Neuron (in vitro differentiated cells): ENCODE results near the gene EDIL3.
"Not testable (repeated sequence)": the region's sequence is repeated elsewhere in the genome, so short reads cannot be mapped to it uniquely, and the experiment has no call there.

Experiments
- H2AFZ ChIP-seq: one replicate; pipeline ENCODE4 v1.6.1; 2013; ENCODE audit warnings: low read depth, mild to moderate bottlenecking, inconsistent platforms, low read length, moderate library complexity
- H3K27me3 ChIP-seq: one replicate; pipeline ENCODE4 v1.6.1; 2013; ENCODE audit warnings: low read length; ENCODE audit not compliant: insufficient read depth
- H3K36me3 ChIP-seq: one replicate; pipeline ENCODE4 v1.6.1; 2013; ENCODE audit warnings: low read length; ENCODE audit not compliant: insufficient read depth
- H3K4me1 ChIP-seq: one replicate; pipeline ENCODE4 v1.6.1; 2013; ENCODE audit warnings: low read length; ENCODE audit not compliant: insufficient read depth
- H3K4me3 ChIP-seq: 2 replicates; pipeline ENCODE4 v1.5.1; 2013; ENCODE audit warnings: mild to moderate bottlenecking, low read length, moderate library complexity
- H3K9me3 ChIP-seq: one replicate; pipeline ENCODE4 v1.6.1; 2013; ENCODE audit warnings: low read length

EDIL3 gene

GRCh38 chr5:84306601-84307000 lies 78.1 kb downstream of the EDIL3 start:
- no peaks in the 10 kb centered on the region for H3K9me3 ChIP-seq
- no peaks in the 10 kb centered on the region for H3K36me3 ChIP-seq

GRCh38 chr5:84304599-84304998 lies 80.1 kb downstream of the EDIL3 start:
- Histone ChIP-seq H3K9me3 (no peaks in the 10 kb centered on the region), H3K27me3 (no peaks in the 10 kb centered on the region), H3K4me1 (no peaks in the 10 kb centered on the region), H3K4me3 (no peak overlapping the region), H2AFZ (no peak overlapping the region), H3K36me3 (no peaks in the 10 kb centered on the region)

More at GRCh38 chr5:84306601-84307000, 78.1 kb downstream of the EDIL3 start:
- Histone ChIP-seq H3K4me1 (no peaks in the 10 kb centered on the region), H3K27me3 (no peaks in the 10 kb centered on the region), H3K4me3 (no peak overlapping the region), H2AFZ (no peak overlapping the region)

- H3K27me3 ChIP-seq = no peaks in the 10 kb centered on the region
- H3K4me3 ChIP-seq = no peak overlapping the region
- H3K36me3 ChIP-seq = no peaks in the 10 kb centered on the region
- H2AFZ ChIP-seq = no peak overlapping the region
- no peaks in the 10 kb centered on the region for H3K4me1 ChIP-seq
- H3K9me3 ChIP-seq = no peaks in the 10 kb centered on the region
Measured at GRCh38 chr5:84303315-84303714, 81.4 kb downstream of the EDIL3 start.

GRCh38 chr5:84301535-84301934 lies 83.1 kb downstream of the EDIL3 start:
- Histone ChIP-seq H3K9me3 (no peaks in the 10 kb centered on the region), H3K4me1 (no peaks in the 10 kb centered on the region), H2AFZ (no peak overlapping the region), H3K4me3 (no peak overlapping the region), H3K36me3 (no peaks in the 10 kb centered on the region), H3K27me3 (no peaks in the 10 kb centered on the region)

- Histone ChIP-seq H3K27me3 (no peaks in the 10 kb centered on the region), H3K4me3 (no peak overlapping the region), H2AFZ (no peak overlapping the region), H3K36me3 (no peaks in the 10 kb centered on the region), H3K4me1 (no peaks in the 10 kb centered on the region), H3K9me3 (no peaks in the 10 kb centered on the region)
Measured at GRCh38 chr5:84299959-84300358, 84.7 kb downstream of the EDIL3 start.

- no peaks in the 10 kb centered on the region for H3K9me3 ChIP-seq
- no peaks in the 10 kb centered on the region for H3K4me1 ChIP-seq
- no peak overlapping the region for H3K4me3 ChIP-seq
- no peaks in the 10 kb centered on the region for H3K27me3 ChIP-seq
- H2AFZ ChIP-seq = no peak overlapping the region
- H3K36me3 ChIP-seq = no peaks in the 10 kb centered on the region
Measured at GRCh38 chr5:84298628-84299027, 86.1 kb downstream of the EDIL3 start.

GRCh38 chr5:84297641-84298040 lies 87.0 kb downstream of the EDIL3 start:
- H3K36me3 ChIP-seq, H3K4me3 ChIP-seq, H3K27me3 ChIP-seq, H3K9me3 ChIP-seq, H2AFZ ChIP-seq, H3K4me1 ChIP-seq: not testable (repeated sequence)

GRCh38 chr5:84292788-84293653 lies 91.7 kb downstream of the EDIL3 start:
- H3K36me3 ChIP-seq = no peaks in the 10 kb centered on the region
- H3K9me3 ChIP-seq = no peaks in the 10 kb centered on the region
- no peaks in the 10 kb centered on the region for H3K4me1 ChIP-seq
- no peak overlapping the region for H2AFZ ChIP-seq
- H3K27me3 ChIP-seq = no peaks in the 10 kb centered on the region
- H3K4me3 ChIP-seq = no peak overlapping the region

GRCh38 chr5:84292000-84292642 lies 92.6 kb downstream of the EDIL3 start:
- no peaks in the 10 kb centered on the region for H3K4me1 ChIP-seq
- H2AFZ ChIP-seq = no peak overlapping the region
- no peaks in the 10 kb centered on the region for H3K36me3 ChIP-seq
- H3K9me3 ChIP-seq = no peaks in the 10 kb centered on the region
- H3K27me3 ChIP-seq = no peaks in the 10 kb centered on the region
- no peak overlapping the region for H3K4me3 ChIP-seq

- Histone ChIP-seq H2AFZ (no peak overlapping the region), H3K9me3 (no peaks in the 10 kb centered on the region), H3K4me1 (no peaks in the 10 kb centered on the region), H3K36me3 (no peaks in the 10 kb centered on the region), H3K4me3 (no peak overlapping the region), H3K27me3 (no peaks in the 10 kb centered on the region)
Measured at GRCh38 chr5:84290673-84291072, 94.0 kb downstream of the EDIL3 start.

- Histone ChIP-seq H2AFZ (no peak overlapping the region), H3K4me3 (no peak overlapping the region), H3K27me3 (no peaks in the 10 kb centered on the region)
Measured at GRCh38 chr5:84290161-84290560, 94.5 kb downstream of the EDIL3 start.

GRCh38 chr5:84287951-84288350 lies 96.7 kb downstream of the EDIL3 start:
- Histone ChIP-seq H3K9me3 (no peaks in the 10 kb centered on the region), H3K4me3 (no peak overlapping the region), H3K4me1 (no peaks in the 10 kb centered on the region), H2AFZ (no peak overlapping the region), H3K36me3 (no peaks in the 10 kb centered on the region), H3K27me3 (no peaks in the 10 kb centered on the region)

More at GRCh38 chr5:84290161-84290560, 94.5 kb downstream of the EDIL3 start:
- no peaks in the 10 kb centered on the region for H3K4me1 ChIP-seq
- no peaks in the 10 kb centered on the region for H3K36me3 ChIP-seq
- H3K9me3 ChIP-seq = no peaks in the 10 kb centered on the region

GRCh38 chr5:84286662-84287061 lies 98.0 kb downstream of the EDIL3 start:
- H3K4me3 ChIP-seq = no peak overlapping the region
- H3K36me3 ChIP-seq = no peaks in the 10 kb centered on the region
- no peaks in the 10 kb centered on the region for H3K4me1 ChIP-seq
- H3K9me3 ChIP-seq = no peaks in the 10 kb centered on the region
- no peak overlapping the region for H2AFZ ChIP-seq
- H3K27me3 ChIP-seq = no peaks in the 10 kb centered on the region
